ENCODE measurements around the gene ZMAT3. TPM values are rescaled to one million over a fixed set of nuclear protein-coding genes. Genes with fewer than 3 reads are reported as not detected.

ZMAT3 gene
- polyA plus RNA-seq, 1 of the 3 experiments (the other 2 are of a cell fraction) = 11.9 TPM

GRCh38 chr3:179063945-179064560 lies 7.6 kb downstream of the ZMAT3 start:
- POLR2A ChIA-PET = interaction anchor here (1.1 kb wide), 1 partner anchor 85 kb away, joined by 3 read pairs; no protein-coding TSS in a partner anchor

More at GRCh38 chr3:179063945-179064560, 7.6 kb downstream of the ZMAT3 start:
- 90% methylated on average over 6 of the region's 6 CpGs for WGBS (ENCODE audit: low lambda C conversion rate)
- TF ChIP-seq GABPA (IDR thresholded peaks at IDR 0.05; ENCODE audit: low read depth) (no peak), USF1 (IDR thresholded peaks at IDR 0.05; ENCODE audit: borderline replicate concordance, low read depth) (no peak), FOSL2 (IDR thresholded peaks at IDR 0.05; ENCODE audit: borderline replicate concordance, low read depth) (no peak), ELF1 (IDR thresholded peaks at IDR 0.05) (no peak), TAF1 (IDR thresholded peaks at IDR 0.05; ENCODE audit: borderline replicate concordance, low read depth, low read length) (no peak), IRF3 (IDR thresholded peaks at IDR 0.05; ENCODE audit: low read depth, low read length) (no peak), GATA2 (CRISPR knock-in tag; IDR thresholded peaks at IDR 0.05) (no peak), MAX (IDR thresholded peaks at IDR 0.05; ENCODE audit: low read depth) (no peak), NFIC (IDR thresholded peaks at IDR 0.05; ENCODE audit: borderline replicate concordance) (no peak), USF2 (IDR thresholded peaks at IDR 0.05; ENCODE audit: borderline replicate concordance, low read depth, low read length) (no peak), ZBTB33 (IDR thresholded peaks at IDR 0.05; ENCODE audit: borderline replicate concordance, low read depth) (no peak), RXRA (IDR thresholded peaks at IDR 0.05; ENCODE audit: borderline replicate concordance, low read depth) (no peak)
- Histone ChIP-seq H3F3A (replicated peaks; ENCODE audit: insufficient read depth) (no peaks in the 10 kb centered on the region), H4K20me1 (ENCODE audit: insufficient read depth) (peaks cover 33% of the 10 kb centered on the region; the same call in 1 of the 2 replicates), H3K9ac (no peak overlapping the region), H3K4me1 (ENCODE audit: control insufficient read depth in 1 of 2, insufficient read depth in 2 of 2, low read depth in 1 of 2, low read length in 1 of 2) (peaks cover 4 to 10% of the 10 kb centered on the region in 2 experiments; a peak in 3 of 4 replicates), H3K79me2 (ENCODE audit: insufficient read depth) (peaks cover 97% of the 10 kb centered on the region), H3K27ac (ENCODE audit: low read depth in 2 of 2, low read length in 1 of 2) (no peak overlapping the region), H3K4me3 (ENCODE audit: low read depth in 2 of 2, low read length in 1 of 2) (no peak overlapping the region), H3K27me3 (ENCODE audit: insufficient read depth) (no peaks in the 10 kb centered on the region), H3K9me2 (no peaks in the 10 kb centered on the region), H2AFZ (ENCODE audit: low read depth) (no peak overlapping the region), H3K4me2 (no peak overlapping the region), H3K36me3 (replicated peaks in 1 of 2; ENCODE audit: control insufficient read depth in 1 of 2, insufficient read depth in 2 of 2, low read length in 1 of 2) (peaks cover 63% of the 10 kb centered on the region in 2 experiments), H3K9me3 (no peaks in the 10 kb centered on the region)
- DNase-seq = no peak
- CTCF ChIA-PET = interaction anchor here (0.6 to 3.7 kb wide), 2 partner anchors 9 to 48 kb away, joined by 3 to 16 read pairs; no protein-coding TSS in a partner anchor

All from SK-N-SH (cell line).